HG03196 (cell line): Measurements from ENCODE around the gene SULF2.
"Not testable (repeated sequence)": the region's sequence is repeated elsewhere in the genome, so short reads cannot be mapped to it uniquely, and the experiment has no call there.

Source experiments
- ATAC-seq: cut with Tn5 transposase; IDR thresholded peaks from one replicate; pipeline ENCODE4 v1.9.1; 2021; ENCODE audit not compliant: unreplicated experiment

SULF2 gene

DNA sequence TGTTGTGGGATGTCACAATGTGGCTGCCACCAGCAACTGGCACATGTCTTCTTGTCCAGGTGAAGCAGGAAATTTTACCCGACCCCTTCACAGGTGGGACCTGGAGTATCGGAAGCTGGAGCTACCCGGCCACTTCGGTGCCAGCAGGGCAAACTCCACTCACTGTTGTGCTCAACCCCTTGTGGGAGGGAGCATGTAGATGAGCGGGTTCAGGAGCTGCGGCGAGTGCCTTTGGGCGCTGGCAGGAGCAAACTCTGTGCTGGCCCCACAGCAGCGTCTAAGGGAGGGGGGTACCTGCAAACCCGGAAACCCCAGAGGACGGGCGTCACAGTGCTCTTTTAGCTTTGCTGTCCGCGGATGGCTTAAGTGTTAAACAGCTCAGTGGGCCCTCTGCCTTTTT is 20.7 kb upstream of the SULF2 start:
- ATAC-seq = no peak

DNA sequence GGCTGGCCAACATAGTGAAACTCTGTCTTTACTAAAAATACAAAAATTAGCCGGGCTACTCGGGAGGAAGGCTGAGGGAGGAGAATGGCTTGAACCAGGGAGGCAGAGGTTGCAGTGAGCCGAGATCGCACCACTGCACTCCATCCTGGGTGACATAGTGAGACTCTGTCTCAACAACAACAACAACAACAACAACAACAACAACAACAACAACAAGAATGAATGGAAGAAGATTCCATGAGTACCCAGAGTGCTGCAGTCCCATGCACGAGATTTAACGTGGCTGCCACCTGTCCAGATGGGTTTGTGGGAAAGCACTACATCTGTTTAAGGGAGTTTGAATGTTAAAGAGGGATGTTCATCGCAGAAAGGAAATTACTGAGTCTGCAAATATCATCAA is 19.7 kb upstream of the SULF2 start:
- ATAC-seq = not testable (repeated sequence)

DNA sequence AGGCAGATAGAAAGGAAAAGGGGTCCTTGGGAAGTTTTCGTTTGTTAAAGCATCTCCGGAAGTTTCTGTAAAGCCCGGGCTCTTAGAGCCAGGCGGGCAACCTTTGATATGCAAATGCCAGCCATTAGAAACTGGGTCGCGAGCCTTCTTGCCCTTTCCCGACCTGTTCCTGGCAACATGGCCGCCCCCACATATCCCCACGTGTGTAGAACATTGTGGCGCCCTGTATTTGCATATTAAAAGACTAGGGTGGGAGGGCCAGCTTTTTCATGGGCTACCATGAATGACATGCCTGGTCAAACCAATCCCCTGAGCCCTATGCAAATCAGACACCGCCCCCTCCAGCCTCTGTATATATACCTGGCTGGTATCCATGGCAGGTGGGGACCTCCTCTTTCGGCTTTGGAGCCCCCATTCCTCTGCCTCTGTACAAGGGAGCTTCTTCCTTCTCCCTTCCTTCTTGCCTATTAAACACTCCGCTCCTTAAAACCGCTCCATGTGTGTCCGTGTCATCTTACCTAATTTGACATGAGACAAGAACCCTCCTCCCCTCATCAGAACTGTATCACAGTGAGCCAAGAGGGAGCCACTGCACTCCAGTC is 19.0 kb upstream of the SULF2 start:
- not testable (repeated sequence) for ATAC-seq

DNA sequence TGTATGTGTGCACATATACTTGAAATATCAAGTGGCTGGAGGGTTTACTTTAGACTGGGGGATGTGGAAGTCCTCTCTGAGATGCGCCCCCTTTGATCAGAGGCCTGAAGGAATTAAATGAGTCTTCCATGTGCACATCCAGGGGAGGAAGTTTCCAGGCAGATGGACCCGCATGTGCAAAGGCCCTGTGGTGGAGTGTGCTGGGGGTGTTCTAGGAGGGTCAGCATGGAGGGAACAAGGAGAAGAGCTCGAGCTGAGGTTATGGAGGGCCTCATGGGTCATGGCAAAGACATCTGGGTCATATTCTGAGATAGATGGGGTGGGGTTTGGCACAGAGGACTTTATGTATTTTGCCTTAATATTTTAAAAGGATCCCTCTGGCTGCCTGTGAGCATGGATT is 17.7 kb upstream of the SULF2 start:
- no peak for ATAC-seq

DNA sequence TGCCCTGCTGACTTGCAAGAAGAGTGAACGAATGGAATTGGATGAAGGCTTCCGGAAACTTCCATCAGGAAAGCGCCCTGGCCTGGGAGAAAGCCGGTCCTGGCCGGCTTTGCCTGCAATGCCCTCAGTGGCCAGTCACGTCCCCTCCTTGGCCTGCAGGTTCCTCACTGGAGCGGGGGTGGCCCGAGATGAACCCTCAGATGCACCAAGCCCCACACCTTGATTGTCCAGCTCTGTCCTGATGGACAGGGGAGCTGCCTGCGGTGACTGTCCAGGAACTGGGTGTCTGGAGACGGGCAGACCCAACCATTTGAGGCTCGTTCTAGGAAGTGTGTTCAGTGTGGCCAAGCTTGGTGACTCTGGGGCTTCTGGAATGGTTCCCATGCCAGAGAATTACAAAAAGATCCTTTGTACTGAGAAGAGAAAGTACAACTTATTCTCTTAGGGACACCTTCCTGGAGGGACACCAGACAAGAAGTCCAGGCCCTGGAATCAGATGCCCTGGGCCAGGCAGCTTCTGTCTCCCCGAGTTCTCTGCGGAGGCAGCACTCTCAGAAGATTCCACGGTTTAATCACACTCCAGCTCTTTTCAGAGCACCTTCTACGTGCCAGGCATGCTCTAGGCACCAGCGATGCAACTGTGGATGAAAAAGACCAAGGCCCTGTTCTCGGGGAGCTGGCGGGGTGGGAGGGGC is 17.1 kb upstream of the SULF2 start:
- no peak for ATAC-seq

DNA sequence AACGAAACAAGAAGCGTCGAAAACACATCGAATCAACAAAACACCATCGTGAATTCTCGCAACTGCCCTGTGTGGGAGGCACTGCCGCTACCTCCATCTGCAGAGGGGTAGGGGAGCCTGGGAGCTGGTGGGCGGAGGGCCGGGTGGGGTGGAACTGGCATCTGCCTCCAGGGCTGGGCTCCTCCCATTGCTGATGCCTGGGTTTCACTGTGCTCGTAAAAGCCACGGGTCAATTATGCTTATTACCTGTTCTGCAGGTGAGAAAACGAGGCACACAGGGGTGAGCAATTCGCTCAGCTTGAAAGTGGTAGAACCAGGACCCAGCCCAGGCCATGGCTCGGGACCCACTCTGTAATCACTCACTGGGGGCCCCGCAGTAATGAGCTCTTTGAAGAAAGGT is 16.5 kb upstream of the SULF2 start:
- no peak for ATAC-seq

DNA sequence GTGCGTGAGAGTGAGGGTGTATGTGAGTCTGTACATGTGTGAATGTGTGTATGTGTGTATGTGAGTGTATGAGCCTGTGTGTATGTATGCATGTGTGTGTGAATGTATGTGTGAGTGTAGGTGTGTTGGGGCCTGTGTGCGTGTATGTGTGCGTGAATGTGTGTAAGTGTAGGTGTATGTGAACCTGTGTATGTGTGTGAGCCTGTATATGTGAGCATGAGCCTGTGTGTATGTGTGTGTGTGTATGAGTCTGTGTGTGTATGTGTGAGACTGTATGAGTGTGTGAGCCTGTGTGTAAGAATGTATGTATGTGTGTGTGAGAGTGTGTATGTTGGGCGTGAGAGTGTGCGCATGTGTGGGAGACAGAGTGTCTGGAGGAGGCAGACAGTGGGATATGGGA is 15.8 kb upstream of the SULF2 start:
- no peak for ATAC-seq

DNA sequence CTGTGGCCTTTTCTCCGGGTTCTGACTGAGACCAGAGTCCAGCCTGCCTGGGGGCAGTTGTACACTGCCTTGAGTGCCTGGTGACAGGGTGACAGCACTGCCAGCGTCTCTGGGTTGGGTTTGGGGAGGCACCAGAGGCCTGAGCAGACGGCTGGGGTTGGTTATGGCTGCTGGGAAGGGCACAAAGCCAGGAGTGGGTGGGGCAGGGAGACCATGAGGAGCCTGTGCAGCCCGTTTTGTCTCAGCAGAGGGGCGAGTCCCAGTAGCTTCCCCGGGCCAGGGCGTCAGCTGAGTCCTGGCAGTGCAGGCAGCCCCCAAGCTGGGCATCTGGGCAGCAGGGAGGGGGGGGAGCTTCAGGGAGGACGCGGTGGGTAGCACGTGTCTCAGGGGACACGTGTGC is 15.3 kb upstream of the SULF2 start:
- no peak for ATAC-seq

DNA sequence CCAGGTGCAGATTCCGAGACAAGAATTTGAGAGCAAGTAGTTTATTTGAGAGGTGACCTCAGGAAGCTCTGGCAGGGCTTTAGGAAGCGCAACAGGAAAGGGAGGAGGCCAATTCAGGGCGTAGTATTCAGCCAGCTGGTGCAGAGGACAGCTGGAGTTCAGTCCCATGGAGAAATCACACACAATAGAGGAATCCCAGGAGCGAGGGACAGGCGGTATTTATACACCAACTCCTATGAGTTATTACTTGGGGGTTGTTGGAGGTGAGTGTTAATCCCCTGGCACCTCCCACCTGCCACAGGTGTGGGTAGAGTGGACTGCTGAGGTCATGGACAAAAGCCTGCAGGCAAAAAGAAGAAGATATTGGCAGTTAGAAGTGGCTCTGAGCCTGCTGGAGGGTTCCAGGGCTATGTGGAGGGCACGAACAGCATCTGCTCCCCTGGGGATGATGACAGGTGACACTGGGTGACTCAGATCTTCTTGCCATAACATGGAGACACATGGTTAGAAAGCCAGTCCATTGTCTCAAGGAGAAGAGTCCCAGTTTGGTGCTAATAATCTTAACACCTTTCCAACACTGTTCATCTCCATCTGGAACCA is 13.9 kb upstream of the SULF2 start:
- no peak for ATAC-seq

DNA sequence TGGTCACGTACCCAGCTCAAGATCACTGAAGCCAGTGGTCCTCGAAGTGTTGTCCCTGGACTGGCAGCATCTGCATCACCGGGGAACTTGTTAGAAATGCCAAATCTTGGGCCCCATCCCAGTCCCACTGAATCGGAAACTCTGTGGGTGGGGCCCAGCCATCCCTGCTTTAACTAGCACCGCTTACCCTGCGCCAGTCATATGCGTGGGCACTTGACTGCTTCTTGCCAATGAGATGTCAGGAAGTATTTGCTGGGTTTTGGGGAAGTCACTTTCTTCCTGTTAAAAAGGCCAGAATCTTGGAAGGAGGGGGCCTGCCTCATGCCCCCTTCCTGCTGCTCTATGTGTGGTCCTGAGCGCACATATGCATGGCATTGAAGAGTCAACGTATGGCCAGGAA is 11.7 kb upstream of the SULF2 start:
- no peak for ATAC-seq

DNA sequence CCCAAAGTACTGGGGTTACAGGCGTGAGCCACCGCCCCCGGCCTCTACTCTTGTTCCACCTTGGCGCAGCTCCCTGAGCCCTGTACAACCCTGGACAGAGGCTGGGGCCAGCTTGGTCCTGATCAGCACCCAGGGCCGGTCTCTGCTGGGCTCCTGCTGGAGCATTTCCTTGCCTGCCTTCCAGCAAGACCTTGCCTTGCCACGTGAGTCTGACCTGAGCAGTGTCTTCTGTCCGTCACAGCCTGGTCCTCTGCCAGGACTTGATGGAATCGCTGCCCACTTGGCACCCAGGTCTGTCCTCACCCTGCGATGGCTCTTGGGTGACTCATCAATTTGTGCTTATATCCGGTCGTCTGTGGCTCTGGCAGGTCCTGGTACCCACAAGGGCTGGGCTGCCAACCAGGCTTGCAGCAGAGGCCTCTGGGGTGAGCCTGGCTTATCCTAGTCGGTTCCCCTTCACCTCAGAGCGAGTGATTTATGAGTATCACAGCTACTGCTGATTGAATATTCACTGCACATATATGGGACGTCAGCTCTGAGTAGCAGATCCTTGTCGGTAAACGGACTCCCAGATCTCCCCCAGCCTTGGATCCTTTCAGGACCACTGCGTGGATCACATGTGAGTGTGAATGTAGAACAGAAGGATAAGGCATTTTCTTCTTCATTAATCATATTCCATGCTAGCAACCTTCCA is 10.1 kb upstream of the SULF2 start:
- no peak for ATAC-seq

DNA sequence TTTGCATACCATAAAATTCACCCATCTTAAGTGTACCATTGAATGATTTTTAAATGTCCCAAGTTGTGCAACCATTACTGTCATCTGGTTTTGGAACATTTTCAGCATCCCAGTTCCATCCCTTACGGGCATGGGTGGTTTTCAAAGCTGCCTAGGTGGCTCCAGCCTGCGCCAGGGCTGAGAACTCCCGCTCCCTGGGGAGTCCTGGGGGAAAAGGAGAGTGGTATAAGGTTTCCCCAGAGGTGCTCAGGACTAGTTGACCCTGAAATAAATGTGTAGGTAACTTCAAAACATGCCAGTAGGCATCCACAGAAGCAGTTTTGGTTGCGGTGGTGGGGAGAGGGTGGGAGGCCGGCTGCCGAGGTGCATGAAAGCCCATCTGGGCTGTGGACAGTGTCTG is 9.0 kb upstream of the SULF2 start:
- not testable (repeated sequence) for ATAC-seq

DNA sequence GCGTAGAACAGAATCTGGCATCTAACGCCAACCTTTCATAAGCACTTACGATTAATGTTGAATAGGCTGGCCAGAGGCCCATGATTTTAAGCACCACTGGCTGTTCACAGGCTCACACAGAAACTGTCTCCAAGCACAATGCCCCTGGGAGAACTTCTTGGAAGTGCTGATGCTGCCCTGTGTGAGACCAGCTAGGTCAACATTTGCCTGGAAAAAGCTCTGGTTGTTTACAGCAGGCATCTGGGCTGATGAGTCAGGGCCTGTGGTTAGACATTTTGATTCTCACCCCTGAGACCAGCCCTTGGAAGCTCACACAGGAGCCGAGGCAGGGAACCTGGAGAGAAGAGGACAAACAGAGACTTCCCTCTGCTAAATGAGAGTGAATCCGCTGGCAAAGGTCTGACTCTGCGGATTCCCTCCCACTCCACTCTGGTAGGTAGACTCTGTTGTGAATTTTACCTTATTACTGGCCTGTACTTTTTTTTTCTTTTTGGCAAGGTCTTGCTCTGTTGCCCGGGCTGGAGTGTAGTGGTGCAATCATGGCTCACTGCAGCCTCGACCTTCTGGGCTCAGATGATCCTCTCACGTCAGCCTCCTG is 6.8 kb upstream of the SULF2 start:
- ATAC-seq = no peak

DNA sequence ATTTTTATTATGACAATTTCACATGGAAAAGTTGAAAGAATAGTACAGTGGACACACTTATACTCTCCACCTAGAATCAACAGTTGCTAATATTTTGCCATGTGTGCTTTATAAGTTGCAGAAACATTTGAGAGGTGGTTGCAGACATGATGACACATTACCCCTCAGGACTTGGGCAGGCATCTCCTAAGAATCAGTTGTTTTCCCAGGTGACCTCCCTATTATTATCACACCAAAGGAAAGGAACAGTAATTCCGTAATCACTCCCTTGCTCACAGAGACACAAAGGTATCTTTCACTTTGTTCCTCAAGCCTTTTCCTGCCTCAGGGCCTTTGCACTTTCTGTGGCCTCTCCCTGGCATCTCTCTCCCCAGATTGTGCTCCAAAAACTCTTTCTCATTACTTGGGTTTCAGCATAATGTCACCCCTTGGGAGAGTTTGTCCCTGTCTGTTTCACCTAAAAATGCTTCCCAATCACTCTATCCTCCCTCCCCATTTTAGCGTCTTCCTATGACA is 5.9 kb upstream of the SULF2 start:
- ATAC-seq = no peak

DNA sequence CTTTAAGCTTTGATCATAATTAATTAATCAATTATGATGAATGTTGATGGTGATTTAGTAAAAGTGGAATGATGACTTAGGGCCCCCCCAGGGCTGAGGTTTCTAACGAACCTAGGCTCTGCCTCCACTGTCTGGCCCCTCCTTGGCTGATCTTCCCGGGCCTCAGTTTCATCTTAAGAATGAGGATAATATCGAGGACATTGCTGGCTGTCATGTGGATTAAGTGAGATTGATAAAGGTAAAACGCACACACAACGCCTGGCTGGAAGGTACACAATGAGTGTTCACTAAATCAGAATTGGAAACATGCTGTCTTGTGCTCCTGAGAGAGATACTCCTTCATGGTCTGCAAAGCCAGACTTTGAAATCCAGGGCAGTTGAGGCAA is 5.3 kb upstream of the SULF2 start:
- no peak for ATAC-seq

DNA sequence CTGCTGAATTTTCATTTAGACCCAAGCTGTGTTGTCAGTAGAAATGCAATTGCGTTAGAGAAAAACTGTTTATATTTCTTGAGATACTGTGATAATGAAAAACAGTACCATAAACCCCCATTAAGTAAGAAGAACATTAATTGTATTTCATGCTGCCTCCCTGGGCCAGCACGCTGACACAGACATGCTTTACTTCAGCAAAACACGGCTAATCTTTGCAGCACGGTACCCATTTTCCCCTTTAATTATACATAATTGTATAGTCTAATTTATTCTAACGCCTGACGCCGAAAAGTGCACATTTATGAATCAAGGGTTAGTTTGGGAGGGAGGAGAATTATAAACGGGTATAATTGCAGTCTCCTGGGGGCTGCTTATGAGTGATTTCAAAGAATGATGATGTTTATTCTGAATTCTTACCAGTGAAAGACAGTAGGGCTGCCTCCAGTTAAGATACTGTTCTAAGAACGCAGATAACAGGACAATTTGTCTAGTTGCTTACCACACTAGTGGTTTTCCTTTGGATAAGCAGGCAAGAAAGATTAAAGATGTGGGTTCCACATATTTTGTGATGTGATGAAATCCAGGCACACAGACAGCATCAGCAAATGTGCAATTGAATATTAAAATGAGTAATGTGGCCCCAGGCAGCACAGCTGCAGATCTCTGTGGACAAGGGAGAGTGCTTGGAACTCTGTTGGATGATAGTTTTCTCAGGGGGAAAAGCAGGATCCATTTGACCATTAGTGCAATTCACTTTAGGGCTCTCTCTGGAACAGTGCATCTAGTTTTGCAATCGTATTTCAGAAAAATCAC is 4.7 kb upstream of the SULF2 start:
- no peak for ATAC-seq

DNA sequence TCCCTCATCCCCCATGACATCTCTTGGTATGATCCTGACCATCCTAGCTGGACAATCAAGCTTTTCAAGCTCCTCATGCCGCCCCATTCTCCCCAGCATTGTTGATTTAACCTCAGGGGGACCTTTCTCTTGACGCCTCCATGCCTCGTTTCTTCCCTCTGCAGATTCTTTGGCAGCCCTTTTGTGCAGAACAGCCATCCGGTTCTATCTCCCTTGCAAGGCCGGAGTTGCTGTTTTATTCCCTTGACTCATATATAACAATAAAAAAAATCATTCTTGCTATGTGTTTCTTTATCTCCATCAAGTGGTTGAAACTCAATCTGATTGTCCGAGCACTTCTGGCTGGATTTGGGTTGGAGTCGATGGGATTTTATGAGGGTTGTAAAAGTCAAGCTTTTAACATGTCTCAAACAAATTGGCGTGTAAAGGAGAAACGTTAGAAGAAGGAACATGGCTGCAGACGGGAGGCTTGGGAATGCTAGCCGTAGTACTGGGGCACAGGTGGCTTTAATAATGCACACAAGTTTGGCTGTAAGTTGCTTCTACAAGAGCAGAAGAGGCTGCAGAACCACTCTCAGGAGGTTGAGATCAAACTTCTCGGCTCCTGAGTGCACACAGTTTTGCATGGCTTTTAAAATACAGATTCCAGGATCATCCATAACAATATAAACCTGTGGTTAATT is 3.9 kb upstream of the SULF2 start:
- ATAC-seq = no peak

DNA sequence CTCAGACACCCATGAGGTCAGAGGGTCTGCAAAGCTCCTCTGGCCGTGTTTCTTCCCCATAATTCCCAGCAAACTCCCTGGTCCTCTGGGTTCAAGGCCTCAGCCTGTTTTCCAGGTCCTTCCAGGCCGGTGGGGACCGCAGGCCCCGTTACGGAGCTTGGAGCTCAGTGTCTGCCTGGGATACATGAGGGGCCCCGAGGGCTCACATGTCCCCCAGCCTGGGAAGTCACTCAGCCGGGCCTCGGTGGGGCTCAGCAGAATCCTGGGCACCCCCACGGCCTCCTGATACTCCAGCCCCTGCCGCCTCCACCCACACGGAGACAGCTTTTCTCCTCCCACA is 3.4 kb upstream of the SULF2 start:
- no peak for ATAC-seq

DNA sequence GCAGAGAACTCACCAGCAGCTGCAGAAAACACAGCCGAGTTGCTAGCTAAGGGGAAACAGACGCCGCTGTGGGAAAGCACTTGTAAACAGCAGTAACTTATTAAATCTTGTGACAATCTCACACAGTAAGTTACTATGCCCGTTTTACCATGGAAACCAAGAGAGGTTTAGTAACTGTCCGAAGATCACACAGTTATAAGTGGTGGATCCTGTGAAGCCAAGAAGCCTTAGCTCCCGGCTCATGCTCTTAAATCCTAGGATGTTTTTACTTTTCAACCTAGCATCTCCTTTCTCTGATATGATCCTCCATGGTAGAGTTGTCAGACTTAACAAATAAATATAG is 1.5 kb upstream of the SULF2 start:
- ATAC-seq = no peak
